WERI-Rb-1 (cell line): ENCODE measurements around the gene TENT4A.
A peak's percentile ranks its signal among the peaks of the same experiment; 100 is the strongest.

Experiments used
- DNase-seq: peaks from one replicate; pipeline ENCODE4 v3.0.0-alpha.2; 2020
- H3K27ac ChIP-seq: fragments of 250-450 bp; sonication (Bioruptor Pico); 2 replicates; pipeline ENCODE4 v1.5.1; 2020; ENCODE audit warnings: mild to moderate bottlenecking, moderate library complexity
- H3K27me3 ChIP-seq: fragments of 250-450 bp; sonication (Bioruptor Pico); 2 replicates; pipeline ENCODE4 v1.5.1; 2021; ENCODE audit warnings: mild to moderate bottlenecking, low read depth, moderate library complexity; ENCODE audit not compliant: insufficient read depth, severe bottlenecking
- H3K36me3 ChIP-seq: fragments of 250-450 bp; sonication (Bioruptor Pico); 2 replicates; pipeline ENCODE4 v1.5.1; 2020; ENCODE audit warnings: mild to moderate bottlenecking, moderate library complexity
- H3K4me3 ChIP-seq: 2 replicates; pipeline ENCODE4 v1.5.1; 2011; ENCODE audit warnings: low read depth, mild to moderate bottlenecking, control low read depth, low read length
- H3K9me3 ChIP-seq: fragments of 250-450 bp; sonication (Bioruptor Pico); 2 replicates; pipeline ENCODE4 v1.5.1; 2021; ENCODE audit warnings: mild to moderate bottlenecking, moderate library complexity; ENCODE audit not compliant: severe bottlenecking
- TF ChIP-seq, protein P1 (sequence below): IDR thresholded peaks from 2 replicates; pipeline ENCODE4 v1.5.1; 2011; ENCODE audit warnings: low read depth, mild to moderate bottlenecking, control low read depth, inconsistent platforms, low read length

TENT4A gene

GRCh38 chr5:6774721-6775204, 61.5 kb downstream of the TENT4A start:
- TF ChIP-seq, protein P1, sequence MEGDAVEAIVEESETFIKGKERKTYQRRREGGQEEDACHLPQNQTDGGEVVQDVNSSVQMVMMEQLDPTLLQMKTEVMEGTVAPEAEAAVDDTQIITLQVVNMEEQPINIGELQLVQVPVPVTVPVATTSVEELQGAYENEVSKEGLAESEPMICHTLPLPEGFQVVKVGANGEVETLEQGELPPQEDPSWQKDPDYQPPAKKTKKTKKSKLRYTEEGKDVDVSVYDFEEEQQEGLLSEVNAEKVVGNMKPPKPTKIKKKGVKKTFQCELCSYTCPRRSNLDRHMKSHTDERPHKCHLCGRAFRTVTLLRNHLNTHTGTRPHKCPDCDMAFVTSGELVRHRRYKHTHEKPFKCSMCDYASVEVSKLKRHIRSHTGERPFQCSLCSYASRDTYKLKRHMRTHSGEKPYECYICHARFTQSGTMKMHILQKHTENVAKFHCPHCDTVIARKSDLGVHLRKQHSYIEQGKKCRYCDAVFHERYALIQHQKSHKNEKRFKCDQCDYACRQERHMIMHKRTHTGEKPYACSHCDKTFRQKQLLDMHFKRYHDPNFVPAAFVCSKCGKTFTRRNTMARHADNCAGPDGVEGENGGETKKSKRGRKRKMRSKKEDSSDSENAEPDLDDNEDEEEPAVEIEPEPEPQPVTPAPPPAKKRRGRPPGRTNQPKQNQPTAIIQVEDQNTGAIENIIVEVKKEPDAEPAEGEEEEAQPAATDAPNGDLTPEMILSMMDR = no peak
- Histone ChIP-seq H3K36me3 (no peaks in the 10 kb centered on the region), H3K4me3 (no peak overlapping the region), H3K27me3 (no peaks in the 10 kb centered on the region), H3K27ac (no peak overlapping the region), H3K9me3 (peaks cover 7% of the 10 kb centered on the region)
- DNase-seq = no peak

DNA sequence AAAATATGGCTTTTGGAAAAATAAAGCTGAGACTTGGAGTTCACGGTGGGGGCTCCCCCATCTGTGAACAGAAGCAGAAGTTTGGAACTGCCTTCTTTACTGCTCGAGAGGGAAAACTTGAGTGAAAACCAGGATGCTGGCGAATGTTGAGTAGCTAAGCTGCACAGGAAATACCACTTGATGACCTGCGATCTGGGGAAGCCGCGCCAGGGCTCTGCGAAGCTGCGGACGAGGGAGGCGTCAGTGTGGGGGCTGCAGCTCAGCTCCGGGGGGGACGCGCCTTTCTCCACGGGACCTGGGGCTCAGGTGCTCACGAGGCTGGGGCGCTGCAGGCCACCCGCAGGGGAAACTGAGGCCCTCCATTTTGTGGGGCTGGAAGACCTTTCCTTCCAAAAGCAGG, 62.3 kb downstream of the TENT4A start:
- H3K27me3 ChIP-seq = no peaks in the 10 kb centered on the region
- no peaks in the 10 kb centered on the region for H3K36me3 ChIP-seq
- H3K9me3 ChIP-seq = peaks cover 7% of the 10 kb centered on the region
- no peak for DNase-seq
- H3K27ac ChIP-seq = no peak overlapping the region
- TF ChIP-seq, protein P1 = no peak
- no peak overlapping the region for H3K4me3 ChIP-seq

DNA sequence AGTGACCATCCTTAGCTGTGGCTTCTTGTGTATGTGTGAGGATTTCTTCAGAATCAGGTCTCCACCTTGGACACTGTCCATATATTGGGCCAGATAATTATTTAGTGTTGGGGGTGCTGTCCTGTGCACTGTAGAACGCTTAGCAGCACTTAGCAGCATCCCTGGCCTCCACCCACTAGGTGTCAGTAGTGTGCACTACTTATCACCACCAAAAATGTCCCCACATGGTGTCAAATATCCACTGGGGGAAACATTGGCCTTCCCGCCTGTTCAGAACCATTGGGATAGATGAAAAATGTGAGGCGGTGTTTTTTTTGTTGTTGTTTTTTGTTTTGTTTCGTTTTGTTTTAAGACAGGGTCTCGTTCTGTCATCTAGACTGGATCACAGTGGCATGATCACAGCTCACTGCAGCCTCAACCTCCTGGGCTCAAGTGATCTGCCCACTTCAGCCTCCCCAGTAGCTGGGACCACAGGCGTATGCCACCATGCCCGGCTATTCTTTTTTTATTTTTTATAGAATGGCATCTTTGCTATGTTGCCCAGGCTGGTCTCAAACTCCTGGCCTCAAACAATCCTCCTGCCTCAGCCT, 67.7 kb downstream of the TENT4A start:
- no peaks in the 10 kb centered on the region for H3K36me3 ChIP-seq
- H3K4me3 ChIP-seq = no peak overlapping the region
- no peaks in the 10 kb centered on the region for H3K27me3 ChIP-seq
- H3K27ac ChIP-seq = no peak overlapping the region
- peak; percentile 60 for DNase-seq
- TF ChIP-seq, protein P1 = peak; percentile 77
- peaks cover 2% of the 10 kb centered on the region for H3K9me3 ChIP-seq

DNA sequence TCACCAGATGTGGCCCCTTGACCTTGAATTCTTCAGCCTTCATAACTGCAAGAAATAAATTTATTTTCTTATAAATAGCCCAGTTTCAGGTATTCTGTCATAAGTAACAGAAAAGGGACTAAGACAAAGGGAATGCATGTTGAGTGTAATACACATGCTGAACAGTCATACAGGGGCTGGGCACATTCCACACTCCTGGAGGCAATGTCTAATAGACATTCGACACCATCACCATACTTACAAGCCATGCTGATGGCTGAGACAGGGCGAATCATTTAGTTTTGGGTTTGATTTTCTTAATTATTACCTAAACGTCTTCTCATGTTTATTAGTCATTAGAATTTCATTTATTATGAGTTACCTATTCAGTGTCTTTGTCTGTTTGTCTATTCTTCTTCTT, 68.5 kb downstream of the TENT4A start:
- no peak for DNase-seq
- Histone ChIP-seq H3K27ac (no peak overlapping the region), H3K27me3 (no peaks in the 10 kb centered on the region), H3K9me3 (peaks cover 2% of the 10 kb centered on the region), H3K36me3 (no peaks in the 10 kb centered on the region), H3K4me3 (no peak overlapping the region)
- TF ChIP-seq, protein P1 = no peak

GRCh38 chr5:6783787-6784186, 70.6 kb downstream of the TENT4A start:
- Histone ChIP-seq H3K9me3 (peaks cover 2% of the 10 kb centered on the region), H3K36me3 (no peaks in the 10 kb centered on the region), H3K4me3 (no peak overlapping the region), H3K27ac (no peak overlapping the region), H3K27me3 (no peaks in the 10 kb centered on the region)
- DNase-seq = no peak
- TF ChIP-seq, protein P1 = no peak

- Histone ChIP-seq H3K4me3 (no peak overlapping the region), H3K27me3 (no peaks in the 10 kb centered on the region), H3K36me3 (no peaks in the 10 kb centered on the region), H3K9me3 (peaks cover 2% of the 10 kb centered on the region), H3K27ac (no peak overlapping the region)
- TF ChIP-seq, protein P1 = no peak
- DNase-seq = no peak
Observed at GRCh38 chr5:6784481-6784880, 71.2 kb downstream of the TENT4A start.
